Ovary (tissue), 3 donors: Measurements from ENCODE around the gene CASP10.

Experiments
- CTCF ChIP-seq, 3 donors: fragments of 450-650 bp in 2 of 3; fragments of 200-600 bp in 1 of 3; IDR thresholded peaks; one replicate each; pipeline versions ENCODE4 v1.5.1 to v1.8.0; 2016 to 2022; ENCODE audit warnings: antibody characterized with exemption in 3 of 3, mild to moderate bottlenecking in 1 of 3
- EP300 ChIP-seq: sonication (generic); formaldehyde crosslinking; IDR thresholded peaks from one replicate; pipeline ENCODE4 v1.6.1; 2017; ENCODE audit warnings: antibody characterized with exemption
- POLR2A ChIP-seq: fragments of 450-650 bp; IDR thresholded peaks from one replicate; pipeline ENCODE4 v1.6.1; 2017; ENCODE audit warnings: antibody characterized with exemption, mild to moderate bottlenecking, moderate library complexity
- donor health status: DM: no; HTN: no; CAD: no.

DNA sequence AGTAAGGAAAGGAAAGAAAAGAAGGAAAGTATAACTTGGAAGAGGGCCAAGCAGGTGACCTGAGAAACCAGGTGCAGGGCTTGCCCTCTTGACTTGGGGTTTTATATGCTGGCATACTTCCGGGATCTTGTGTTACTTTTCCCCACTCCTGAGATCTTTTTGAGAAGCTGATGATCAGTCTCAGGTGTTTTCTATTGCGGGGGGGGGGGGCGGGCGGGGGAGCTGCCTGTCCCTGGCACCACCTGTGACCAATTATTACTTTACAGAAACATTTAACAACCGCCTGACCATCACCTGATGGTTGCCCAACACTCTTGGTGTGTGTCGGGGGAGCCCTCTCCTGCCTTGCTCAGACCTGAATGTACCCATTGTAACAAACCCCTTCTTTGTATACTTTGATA lies 6.9 kb upstream of the CASP10 start:
- TF ChIP-seq CTCF (IDR thresholded peaks at IDR 0.05) = no peak
- TF ChIP-seq POLR2A = no peak
- no peak for TF ChIP-seq EP300
